AG09309 (cell line): ENCODE data around the gene NLGN1.

Source experiments
- DNase-seq: peaks from one replicate; pipeline ENCODE4 v3.0.0-alpha.2; 2010; ENCODE audit warnings: low read depth
- H3K4me3 ChIP-seq: 2 replicates; pipeline ENCODE4 v1.5.1; 2011; ENCODE audit warnings: mild to moderate bottlenecking, low read depth, low read length, moderate library complexity; ENCODE audit not compliant: control insufficient read depth
- TF ChIP-seq, protein P1 (sequence below): IDR thresholded peaks from 2 replicates; pipeline ENCODE4 v1.5.1; 2011; ENCODE audit warnings: mild to moderate bottlenecking, low read depth, low read length, inconsistent platforms; ENCODE audit not compliant: insufficient read depth, control insufficient read depth; ENCODE audit errors: missing control alignments

The NLGN1 gene

GRCh38 chr3:173739726-173740125 lies 342.2 kb downstream of the NLGN1 start:
- no peak overlapping the region for H3K4me3 ChIP-seq
- DNase-seq = no peak
- TF ChIP-seq, protein P1, sequence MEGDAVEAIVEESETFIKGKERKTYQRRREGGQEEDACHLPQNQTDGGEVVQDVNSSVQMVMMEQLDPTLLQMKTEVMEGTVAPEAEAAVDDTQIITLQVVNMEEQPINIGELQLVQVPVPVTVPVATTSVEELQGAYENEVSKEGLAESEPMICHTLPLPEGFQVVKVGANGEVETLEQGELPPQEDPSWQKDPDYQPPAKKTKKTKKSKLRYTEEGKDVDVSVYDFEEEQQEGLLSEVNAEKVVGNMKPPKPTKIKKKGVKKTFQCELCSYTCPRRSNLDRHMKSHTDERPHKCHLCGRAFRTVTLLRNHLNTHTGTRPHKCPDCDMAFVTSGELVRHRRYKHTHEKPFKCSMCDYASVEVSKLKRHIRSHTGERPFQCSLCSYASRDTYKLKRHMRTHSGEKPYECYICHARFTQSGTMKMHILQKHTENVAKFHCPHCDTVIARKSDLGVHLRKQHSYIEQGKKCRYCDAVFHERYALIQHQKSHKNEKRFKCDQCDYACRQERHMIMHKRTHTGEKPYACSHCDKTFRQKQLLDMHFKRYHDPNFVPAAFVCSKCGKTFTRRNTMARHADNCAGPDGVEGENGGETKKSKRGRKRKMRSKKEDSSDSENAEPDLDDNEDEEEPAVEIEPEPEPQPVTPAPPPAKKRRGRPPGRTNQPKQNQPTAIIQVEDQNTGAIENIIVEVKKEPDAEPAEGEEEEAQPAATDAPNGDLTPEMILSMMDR = no peak

GRCh38 chr3:173742491-173742890 lies 344.9 kb downstream of the NLGN1 start:
- DNase-seq = no peak
- H3K4me3 ChIP-seq = no peak overlapping the region
- TF ChIP-seq, protein P1 = no peak

DNA sequence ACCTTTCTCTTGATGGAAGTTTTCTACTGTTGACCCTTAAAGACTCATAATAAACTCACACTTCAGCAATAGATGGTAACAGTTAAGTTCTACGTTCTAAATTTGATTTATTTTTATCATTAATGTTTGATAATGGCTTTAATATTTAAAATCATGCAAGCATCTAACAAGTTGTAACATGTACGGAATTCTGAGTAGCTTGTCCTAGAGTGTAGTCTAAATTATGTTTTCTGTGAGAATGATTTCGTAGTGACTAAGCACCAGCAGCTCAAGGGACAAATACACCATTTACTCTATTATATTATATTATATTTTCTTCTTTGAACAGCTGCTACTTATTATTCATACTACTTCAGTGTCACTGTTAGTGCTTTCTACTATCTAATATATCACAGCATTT lies 345.6 kb downstream of the NLGN1 start:
- no peak for DNase-seq
- TF ChIP-seq, protein P1 = no peak
- no peak overlapping the region for H3K4me3 ChIP-seq

DNA sequence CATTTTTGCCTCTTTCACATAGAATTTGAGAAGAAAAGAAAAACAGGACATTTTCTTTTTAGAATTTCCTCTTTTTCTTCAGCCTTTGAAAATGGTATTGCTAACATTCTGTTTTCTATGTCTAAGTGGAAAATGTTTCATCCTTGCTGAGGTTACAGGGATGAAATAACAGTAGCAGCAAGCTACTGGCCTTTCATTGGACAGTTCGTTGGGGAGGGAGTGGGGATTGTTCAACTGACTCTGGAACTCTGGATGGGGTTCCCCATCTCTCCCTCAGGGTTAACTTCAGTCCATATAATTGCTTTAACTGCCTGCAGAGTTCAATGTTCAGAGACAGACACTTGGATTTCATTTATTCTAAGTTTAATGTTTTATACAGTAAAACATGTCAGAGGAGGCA lies 346.0 kb downstream of the NLGN1 start:
- no peak overlapping the region for H3K4me3 ChIP-seq
- DNase-seq = no peak
- TF ChIP-seq, protein P1 = no peak

- DNase-seq = no peak
- TF ChIP-seq, protein P1 = no peak
- H3K4me3 ChIP-seq = no peak overlapping the region
Measured at GRCh38 chr3:173744479-173744878, 346.9 kb downstream of the NLGN1 start.

- H3K4me3 ChIP-seq = no peak overlapping the region
- TF ChIP-seq, protein P1 = no peak
- no peak for DNase-seq
Measured at GRCh38 chr3:173744895-173745294, 347.4 kb downstream of the NLGN1 start.

- DNase-seq = no peak
- H3K4me3 ChIP-seq = no peak overlapping the region
- TF ChIP-seq, protein P1 = no peak
Measured at GRCh38 chr3:173745952-173746682, 348.6 kb downstream of the NLGN1 start.
